ENCODE results near the gene KCNC1. TPM values are rescaled to one million over a fixed set of nuclear protein-coding genes. Genes with fewer than 3 reads are reported as not detected.

KCNC1 gene
- total RNA-seq, 1 experiment from 2014 or later: 0.20 TPM

DNA sequence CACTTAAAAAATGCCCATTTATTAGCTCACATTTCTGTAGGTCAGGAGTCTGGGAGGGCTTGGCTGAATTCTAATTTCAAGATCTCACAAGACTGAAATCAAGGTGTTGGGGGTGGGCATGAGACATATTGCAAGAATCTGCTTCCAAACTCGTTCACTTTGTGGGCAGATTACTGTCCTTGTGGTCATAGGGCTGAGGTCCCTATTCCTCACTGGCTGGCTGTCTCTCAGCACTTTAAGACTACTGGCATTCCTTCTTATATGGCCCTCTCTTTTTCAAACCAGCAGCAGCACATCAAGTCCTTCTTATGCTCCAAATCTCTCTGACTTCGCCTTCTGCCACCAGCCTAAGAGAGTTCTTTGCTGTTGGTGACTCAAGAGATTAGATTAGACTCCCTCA is 43.0 kb upstream of the KCNC1 start:
- no peak for TF ChIP-seq FOXJ3 (CRISPR knock-in tag; IDR thresholded peaks at IDR 0.05; ENCODE audit: borderline replicate concordance)
- TF ChIP-seq IRF2 (CRISPR knock-in tag; IDR thresholded peaks at IDR 0.05; ENCODE audit: borderline replicate concordance, low read depth): no peak
- TF ChIP-seq NR2C2 (CRISPR knock-in tag; IDR thresholded peaks at IDR 0.05): no peak
- no peak for TF ChIP-seq ZNF423 (CRISPR knock-in tag; IDR thresholded peaks at IDR 0.05)
- TF ChIP-seq, protein P1, sequence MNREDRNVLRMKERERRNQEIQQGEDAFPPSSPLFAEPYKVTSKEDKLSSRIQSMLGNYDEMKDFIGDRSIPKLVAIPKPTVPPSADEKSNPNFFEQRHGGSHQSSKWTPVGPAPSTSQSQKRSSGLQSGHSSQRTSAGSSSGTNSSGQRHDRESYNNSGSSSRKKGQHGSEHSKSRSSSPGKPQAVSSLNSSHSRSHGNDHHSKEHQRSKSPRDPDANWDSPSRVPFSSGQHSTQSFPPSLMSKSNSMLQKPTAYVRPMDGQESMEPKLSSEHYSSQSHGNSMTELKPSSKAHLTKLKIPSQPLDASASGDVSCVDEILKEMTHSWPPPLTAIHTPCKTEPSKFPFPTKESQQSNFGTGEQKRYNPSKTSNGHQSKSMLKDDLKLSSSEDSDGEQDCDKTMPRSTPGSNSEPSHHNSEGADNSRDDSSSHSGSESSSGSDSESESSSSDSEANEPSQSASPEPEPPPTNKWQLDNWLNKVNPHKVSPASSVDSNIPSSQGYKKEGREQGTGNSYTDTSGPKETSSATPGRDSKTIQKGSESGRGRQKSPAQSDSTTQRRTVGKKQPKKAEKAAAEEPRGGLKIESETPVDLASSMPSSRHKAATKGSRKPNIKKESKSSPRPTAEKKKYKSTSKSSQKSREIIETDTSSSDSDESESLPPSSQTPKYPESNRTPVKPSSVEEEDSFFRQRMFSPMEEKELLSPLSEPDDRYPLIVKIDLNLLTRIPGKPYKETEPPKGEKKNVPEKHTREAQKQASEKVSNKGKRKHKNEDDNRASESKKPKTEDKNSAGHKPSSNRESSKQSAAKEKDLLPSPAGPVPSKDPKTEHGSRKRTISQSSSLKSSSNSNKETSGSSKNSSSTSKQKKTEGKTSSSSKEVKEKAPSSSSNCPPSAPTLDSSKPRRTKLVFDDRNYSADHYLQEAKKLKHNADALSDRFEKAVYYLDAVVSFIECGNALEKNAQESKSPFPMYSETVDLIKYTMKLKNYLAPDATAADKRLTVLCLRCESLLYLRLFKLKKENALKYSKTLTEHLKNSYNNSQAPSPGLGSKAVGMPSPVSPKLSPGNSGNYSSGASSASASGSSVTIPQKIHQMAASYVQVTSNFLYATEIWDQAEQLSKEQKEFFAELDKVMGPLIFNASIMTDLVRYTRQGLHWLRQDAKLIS (CRISPR knock-in tag; IDR thresholded peaks at IDR 0.05; ENCODE audit: borderline replicate concordance): no peak
- TF ChIP-seq GRHL2 (CRISPR knock-in tag; IDR thresholded peaks at IDR 0.05; ENCODE audit: insufficient replicate concordance, severe bottlenecking): no peak
- TF ChIP-seq FOXK1 (CRISPR knock-in tag; IDR thresholded peaks at IDR 0.05): no peak
- no peak for TF ChIP-seq FOXP1 (CRISPR knock-in tag; IDR thresholded peaks at IDR 0.05; ENCODE audit: borderline replicate concordance)
- no peak for TF ChIP-seq ZNF416 (CRISPR knock-in tag; IDR thresholded peaks at IDR 0.05)
- TF ChIP-seq, protein P2, sequence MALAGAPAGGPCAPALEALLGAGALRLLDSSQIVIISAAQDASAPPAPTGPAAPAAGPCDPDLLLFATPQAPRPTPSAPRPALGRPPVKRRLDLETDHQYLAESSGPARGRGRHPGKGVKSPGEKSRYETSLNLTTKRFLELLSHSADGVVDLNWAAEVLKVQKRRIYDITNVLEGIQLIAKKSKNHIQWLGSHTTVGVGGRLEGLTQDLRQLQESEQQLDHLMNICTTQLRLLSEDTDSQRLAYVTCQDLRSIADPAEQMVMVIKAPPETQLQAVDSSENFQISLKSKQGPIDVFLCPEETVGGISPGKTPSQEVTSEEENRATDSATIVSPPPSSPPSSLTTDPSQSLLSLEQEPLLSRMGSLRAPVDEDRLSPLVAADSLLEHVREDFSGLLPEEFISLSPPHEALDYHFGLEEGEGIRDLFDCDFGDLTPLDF (CRISPR knock-in tag; IDR thresholded peaks at IDR 0.05): no peak
- TF ChIP-seq TP53 (CRISPR knock-in tag; IDR thresholded peaks at IDR 0.05): no peak
- no peak for TF ChIP-seq NR1H2 (CRISPR knock-in tag; IDR thresholded peaks at IDR 0.05)
- no peak for TF ChIP-seq TEAD4 (CRISPR knock-in tag; IDR thresholded peaks at IDR 0.05)
- TF ChIP-seq, protein P3, sequence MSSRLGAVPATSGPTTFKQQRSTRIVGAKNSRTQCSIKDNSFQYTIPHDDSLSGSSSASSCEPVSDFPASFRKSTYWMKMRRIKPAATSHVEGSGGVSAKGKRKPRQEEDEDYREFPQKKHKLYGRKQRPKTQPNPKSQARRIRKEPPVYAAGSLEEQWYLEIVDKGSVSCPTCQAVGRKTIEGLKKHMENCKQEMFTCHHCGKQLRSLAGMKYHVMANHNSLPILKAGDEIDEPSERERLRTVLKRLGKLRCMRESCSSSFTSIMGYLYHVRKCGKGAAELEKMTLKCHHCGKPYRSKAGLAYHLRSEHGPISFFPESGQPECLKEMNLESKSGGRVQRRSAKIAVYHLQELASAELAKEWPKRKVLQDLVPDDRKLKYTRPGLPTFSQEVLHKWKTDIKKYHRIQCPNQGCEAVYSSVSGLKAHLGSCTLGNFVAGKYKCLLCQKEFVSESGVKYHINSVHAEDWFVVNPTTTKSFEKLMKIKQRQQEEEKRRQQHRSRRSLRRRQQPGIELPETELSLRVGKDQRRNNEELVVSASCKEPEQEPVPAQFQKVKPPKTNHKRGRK (CRISPR knock-in tag; IDR thresholded peaks at IDR 0.05; ENCODE audit: borderline replicate concordance): no peak
- TF ChIP-seq, protein P4, sequence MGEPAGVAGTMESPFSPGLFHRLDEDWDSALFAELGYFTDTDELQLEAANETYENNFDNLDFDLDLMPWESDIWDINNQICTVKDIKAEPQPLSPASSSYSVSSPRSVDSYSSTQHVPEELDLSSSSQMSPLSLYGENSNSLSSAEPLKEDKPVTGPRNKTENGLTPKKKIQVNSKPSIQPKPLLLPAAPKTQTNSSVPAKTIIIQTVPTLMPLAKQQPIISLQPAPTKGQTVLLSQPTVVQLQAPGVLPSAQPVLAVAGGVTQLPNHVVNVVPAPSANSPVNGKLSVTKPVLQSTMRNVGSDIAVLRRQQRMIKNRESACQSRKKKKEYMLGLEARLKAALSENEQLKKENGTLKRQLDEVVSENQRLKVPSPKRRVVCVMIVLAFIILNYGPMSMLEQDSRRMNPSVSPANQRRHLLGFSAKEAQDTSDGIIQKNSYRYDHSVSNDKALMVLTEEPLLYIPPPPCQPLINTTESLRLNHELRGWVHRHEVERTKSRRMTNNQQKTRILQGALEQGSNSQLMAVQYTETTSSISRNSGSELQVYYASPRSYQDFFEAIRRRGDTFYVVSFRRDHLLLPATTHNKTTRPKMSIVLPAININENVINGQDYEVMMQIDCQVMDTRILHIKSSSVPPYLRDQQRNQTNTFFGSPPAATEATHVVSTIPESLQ (CRISPR knock-in tag; IDR thresholded peaks at IDR 0.05): no peak
- TF ChIP-seq, protein P5, sequence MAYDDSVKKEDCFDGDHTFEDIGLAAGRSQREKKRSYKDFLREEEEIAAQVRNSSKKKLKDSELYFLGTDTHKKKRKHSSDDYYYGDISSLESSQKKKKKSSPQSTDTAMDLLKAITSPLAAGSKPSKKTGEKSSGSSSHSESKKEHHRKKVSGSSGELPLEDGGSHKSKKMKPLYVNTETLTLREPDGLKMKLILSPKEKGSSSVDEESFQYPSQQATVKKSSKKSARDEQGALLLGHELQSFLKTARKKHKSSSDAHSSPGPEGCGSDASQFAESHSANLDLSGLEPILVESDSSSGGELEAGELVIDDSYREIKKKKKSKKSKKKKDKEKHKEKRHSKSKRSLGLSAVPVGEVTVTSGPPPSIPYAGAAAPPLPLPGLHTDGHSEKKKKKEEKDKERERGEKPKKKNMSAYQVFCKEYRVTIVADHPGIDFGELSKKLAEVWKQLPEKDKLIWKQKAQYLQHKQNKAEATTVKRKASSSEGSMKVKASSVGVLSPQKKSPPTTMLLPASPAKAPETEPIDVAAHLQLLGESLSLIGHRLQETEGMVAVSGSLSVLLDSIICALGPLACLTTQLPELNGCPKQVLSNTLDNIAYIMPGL (CRISPR knock-in tag; IDR thresholded peaks at IDR 0.05): no peak

More for the DNA sequence above, 43.0 kb upstream of the KCNC1 start:
- H3K27me3 Mint-ChIP-seq (ENCODE audit: low read depth): peaks cover 43% of the 10 kb centered on the region
- H3K27ac Mint-ChIP-seq: no peak overlapping the region
- DNase-seq (ENCODE audit: low spot score) (no peak), ATAC-seq (no peak)
- CTCF ChIA-PET: no interaction called here
- no peaks in the 10 kb centered on the region for H3K36me3 Mint-ChIP-seq
- H3K4me1 Mint-ChIP-seq: peaks cover 4% of the 10 kb centered on the region; the same call in 1 of the 2 replicates
- no peaks in the 10 kb centered on the region for H3K9me3 Mint-ChIP-seq
- POLR2A ChIA-PET: no interaction called here
- no peak overlapping the region for H3K4me3 Mint-ChIP-seq
